SKM-1 treated with dmso at 0.1 percent for 144 hours (cell line): ENCODE data around the gene SLC9A9.

Source experiments
- DNase-seq: peaks from one replicate; lab custom pipeline; 2025; ENCODE audit not compliant: unreplicated experiment; lab: John Stamatoyannopoulos, UW

Gene SLC9A9

GRCh38 chr3:143472731-143473523, 375.3 kb downstream of the SLC9A9 start:
- no peak for DNase-seq

GRCh38 chr3:143471705-143472104, 376.6 kb downstream of the SLC9A9 start:
- no peak for DNase-seq

GRCh38 chr3:143469159-143469558, 379.1 kb downstream of the SLC9A9 start:
- DNase-seq: no peak

GRCh38 chr3:143465666-143466065, 382.6 kb downstream of the SLC9A9 start:
- no peak for DNase-seq

GRCh38 chr3:143464850-143465249, 383.4 kb downstream of the SLC9A9 start:
- DNase-seq: no peak

GRCh38 chr3:143455480-143455879, 392.8 kb downstream of the SLC9A9 start:
- no peak for DNase-seq

- no peak for DNase-seq
Measured at GRCh38 chr3:143450632-143451031, 397.6 kb downstream of the SLC9A9 start.

GRCh38 chr3:143447491-143447890, 400.8 kb downstream of the SLC9A9 start:
- no peak for DNase-seq

- no peak for DNase-seq
Measured at GRCh38 chr3:143445118-143445517, 403.1 kb downstream of the SLC9A9 start.

GRCh38 chr3:143443851-143444331, 404.4 kb downstream of the SLC9A9 start:
- DNase-seq: peak; percentile 74

GRCh38 chr3:143442814-143443447, 405.3 kb downstream of the SLC9A9 start:
- no peak for DNase-seq

- no peak for DNase-seq
Measured at GRCh38 chr3:143441516-143442171, 406.6 kb downstream of the SLC9A9 start.

GRCh38 chr3:143439817-143440216, 408.5 kb downstream of the SLC9A9 start:
- DNase-seq: no peak

- no peak for DNase-seq
Measured at GRCh38 chr3:143437405-143437804, 410.9 kb downstream of the SLC9A9 start.

GRCh38 chr3:143436231-143436930, 411.9 kb downstream of the SLC9A9 start:
- DNase-seq: no peak

GRCh38 chr3:143433787-143434378, 414.4 kb downstream of the SLC9A9 start:
- peak; percentile 23 for DNase-seq

- DNase-seq: peak; percentile 52
Measured at GRCh38 chr3:143431298-143431697, 417.0 kb downstream of the SLC9A9 start.

- DNase-seq: no peak
Measured at GRCh38 chr3:143430568-143430967, 417.7 kb downstream of the SLC9A9 start.

GRCh38 chr3:143429628-143430514, 418.4 kb downstream of the SLC9A9 start:
- no peak for DNase-seq

- no peak for DNase-seq
Measured at GRCh38 chr3:143428294-143428693, 420.0 kb downstream of the SLC9A9 start.
